Thoracic aorta endothelial cell (primary cell): Measurements from ENCODE around the gene SRP9. TPM values are rescaled to one million over a fixed set of nuclear protein-coding genes. Genes with fewer than 3 reads are reported as not detected.

ENCODE experiments used
- small RNA-seq: library from RNA; depleted of rRNA; stranded (forward); fragments of <200 nt; gene quantifications from one replicate; pipeline ENCODE3, GENCODE V24; 2012
- total RNA-seq: library from RNA; depleted of rRNA; stranded (reverse); fragments of >200 nt; gene quantifications from 2 replicates; pipeline ENCODE4 v1.2.3, GENCODE V29; 2012

Gene SRP9
- total RNA-seq: 360 and 445 TPM in 2 replicates

GRCh38 chr1:225777583-225778336, at the start of gene SRP9:
SRP9 (plus strand) TSS chr1:225777826; CDS start chr1:225777941, 115 bp downstream.

GRCh38 chr1:225809842-225810578, 32.4 kb downstream of the SRP9 start, which contains the start of gene EPHX1:
EPHX1 (plus strand) TSS chr1:225810124; CDS start chr1:225828730, 18,606 bp downstream.

Small RNA genes within 50 kb of the gene (small RNA-seq; reads per million reads assigned to genes)
- not detected for gene RNU6-1304P

Other genes starting within 250 kb of the SRP9 start
- 99.1 and 109 TPM in 2 replicates for gene ENAH, start 124.7 kb upstream of the SRP9 start, total RNA-seq
- gene EPHX1, start 32.3 kb downstream of the SRP9 start, total RNA-seq: 17.2 and 19.7 TPM in 2 replicates
- 22.7 and 31.9 TPM in 2 replicates for gene TMEM63A, start 104.6 kb downstream of the SRP9 start, total RNA-seq
- not detected in 2 replicates for gene LEFTY1, start 111.3 kb downstream of the SRP9 start, total RNA-seq
- 31.9 and 40.5 TPM in 2 replicates for gene PYCR2, start 146.4 kb downstream of the SRP9 start, total RNA-seq
- 0.13 TPM in 1 of 2 replicates, not detected in the other for gene LEFTY2, start 163.4 kb downstream of the SRP9 start, total RNA-seq
- 25.2 and 28.1 TPM in 2 replicates for gene SDE2, start 221.5 kb downstream of the SRP9 start, total RNA-seq